ENCODE data around the gene KIAA1217. TPM values are rescaled to one million over a fixed set of nuclear protein-coding genes. Genes with fewer than 3 reads are reported as not detected.

The KIAA1217 gene
- total RNA-seq, 2 donors from 2014 or later = 92.5 to 188 TPM

DNA sequence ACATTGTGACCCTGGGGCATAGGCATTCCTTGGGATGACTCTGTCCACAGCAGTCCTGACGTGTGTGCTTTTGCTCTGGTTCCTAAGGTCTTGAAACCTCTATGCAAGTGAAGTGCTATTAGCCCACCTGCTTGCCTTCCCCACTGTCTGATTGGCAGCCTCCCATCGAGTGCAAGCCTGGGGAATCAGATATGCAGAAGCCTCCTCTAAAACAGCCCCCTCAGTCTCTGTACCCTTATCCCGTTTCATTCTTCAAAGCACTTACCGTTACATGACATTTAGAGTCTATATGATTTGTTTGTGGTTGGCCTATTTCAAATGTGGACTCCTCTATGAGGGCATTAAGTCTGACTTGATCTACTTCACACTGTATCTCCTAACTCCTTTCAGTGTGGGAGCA is 4.3 kb downstream of the KIAA1217 start:
- Histone ChIP-seq H3K9me3 (no peaks in the 10 kb centered on the region), H3K4me1 (replicated peaks) (no peaks in the 10 kb centered on the region), H3K27ac (no peak overlapping the region), H3K36me3 (no peaks in the 10 kb centered on the region), H3K4me3 (no peak overlapping the region), H3K27me3 (replicated peaks; ENCODE audit: insufficient read depth) (no peaks in the 10 kb centered on the region)
- DNase-seq (ENCODE audit: low spot score) = no peak
- intact Hi-C loops (cut with DNase I) = no loop called here
- TF ChIP-seq POLR2AphosphoS5 (IDR thresholded peaks at IDR 0.05) = no peak
- no peak for TF ChIP-seq POLR2A (IDR thresholded peaks at IDR 0.05)
- TF ChIP-seq, protein P1, sequence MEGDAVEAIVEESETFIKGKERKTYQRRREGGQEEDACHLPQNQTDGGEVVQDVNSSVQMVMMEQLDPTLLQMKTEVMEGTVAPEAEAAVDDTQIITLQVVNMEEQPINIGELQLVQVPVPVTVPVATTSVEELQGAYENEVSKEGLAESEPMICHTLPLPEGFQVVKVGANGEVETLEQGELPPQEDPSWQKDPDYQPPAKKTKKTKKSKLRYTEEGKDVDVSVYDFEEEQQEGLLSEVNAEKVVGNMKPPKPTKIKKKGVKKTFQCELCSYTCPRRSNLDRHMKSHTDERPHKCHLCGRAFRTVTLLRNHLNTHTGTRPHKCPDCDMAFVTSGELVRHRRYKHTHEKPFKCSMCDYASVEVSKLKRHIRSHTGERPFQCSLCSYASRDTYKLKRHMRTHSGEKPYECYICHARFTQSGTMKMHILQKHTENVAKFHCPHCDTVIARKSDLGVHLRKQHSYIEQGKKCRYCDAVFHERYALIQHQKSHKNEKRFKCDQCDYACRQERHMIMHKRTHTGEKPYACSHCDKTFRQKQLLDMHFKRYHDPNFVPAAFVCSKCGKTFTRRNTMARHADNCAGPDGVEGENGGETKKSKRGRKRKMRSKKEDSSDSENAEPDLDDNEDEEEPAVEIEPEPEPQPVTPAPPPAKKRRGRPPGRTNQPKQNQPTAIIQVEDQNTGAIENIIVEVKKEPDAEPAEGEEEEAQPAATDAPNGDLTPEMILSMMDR (IDR thresholded peaks at IDR 0.05) = no peak
- WGBS = 55% methylated on average over 4 of the region's 4 CpGs

DNA sequence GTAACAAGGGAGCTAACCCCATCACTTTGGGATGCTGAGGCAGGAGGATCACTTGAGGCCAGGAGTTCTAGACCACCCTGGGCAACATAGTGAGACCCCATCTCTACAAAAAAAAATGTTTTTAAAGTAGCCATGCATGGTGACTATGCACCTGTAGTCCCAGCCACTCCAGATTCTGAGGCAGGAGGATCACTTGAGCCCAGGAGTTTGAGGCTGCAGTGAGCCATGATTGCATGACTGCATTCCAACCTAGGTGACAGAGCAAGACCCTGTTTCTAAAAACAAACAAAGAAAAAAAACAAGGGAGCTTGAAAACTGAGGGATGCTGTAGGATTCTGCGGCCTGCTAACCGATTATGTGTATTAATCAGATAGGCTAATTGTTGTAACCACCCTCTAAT is 4.9 kb downstream of the KIAA1217 start:
- Histone ChIP-seq H3K4me3 (no peak overlapping the region), H3K27ac (no peak overlapping the region), H3K27me3 (replicated peaks; ENCODE audit: insufficient read depth) (no peaks in the 10 kb centered on the region), H3K36me3 (no peaks in the 10 kb centered on the region), H3K9me3 (no peaks in the 10 kb centered on the region), H3K4me1 (replicated peaks) (no peaks in the 10 kb centered on the region)
- no peak for DNase-seq (ENCODE audit: low spot score)
- TF ChIP-seq, protein P1 (IDR thresholded peaks at IDR 0.05) = no peak
- TF ChIP-seq POLR2AphosphoS5 (IDR thresholded peaks at IDR 0.05) = no peak
- intact Hi-C loops (cut with DNase I) = no loop called here
- WGBS = 90% methylated on average over 2 of the region's 2 CpGs

DNA sequence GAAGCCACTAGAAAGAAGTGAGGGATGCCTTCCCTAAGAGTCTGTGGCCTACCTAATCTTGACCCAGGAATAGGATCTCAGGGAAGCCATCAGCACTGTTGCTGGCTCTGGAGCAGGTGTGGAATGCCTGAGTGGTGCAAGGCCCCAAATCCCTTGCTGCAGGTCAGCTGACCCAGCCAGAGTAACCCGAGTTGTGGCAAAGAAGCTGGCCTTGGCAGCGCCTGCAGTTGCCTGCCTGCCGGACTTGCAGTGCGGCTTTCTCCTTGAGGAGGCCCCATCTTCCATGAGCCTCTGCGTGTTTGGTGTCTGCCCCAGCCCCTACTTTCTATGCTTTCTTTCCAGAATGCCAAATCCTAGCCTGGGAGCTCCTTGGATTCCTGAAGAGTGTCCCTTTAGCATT is 5.8 kb downstream of the KIAA1217 start:
- TF ChIP-seq POLR2A (IDR thresholded peaks at IDR 0.05) (no peak), POLR2AphosphoS5 (IDR thresholded peaks at IDR 0.05) (no peak)
- TF ChIP-seq, protein P1 (IDR thresholded peaks at IDR 0.05) = no peak
- Histone ChIP-seq H3K36me3 (no peaks in the 10 kb centered on the region), H3K9me3 (no peaks in the 10 kb centered on the region), H3K27me3 (replicated peaks; ENCODE audit: insufficient read depth) (no peaks in the 10 kb centered on the region), H3K27ac (peak overlapping the region; percentile 6 to 18), H3K4me1 (replicated peaks) (no peaks in the 10 kb centered on the region), H3K4me3 (no peak overlapping the region)
- intact Hi-C loops (cut with DNase I) = no loop called here
- no peak for DNase-seq (ENCODE audit: low spot score)
- 44% methylated on average over 5 of the region's 5 CpGs for WGBS

DNA sequence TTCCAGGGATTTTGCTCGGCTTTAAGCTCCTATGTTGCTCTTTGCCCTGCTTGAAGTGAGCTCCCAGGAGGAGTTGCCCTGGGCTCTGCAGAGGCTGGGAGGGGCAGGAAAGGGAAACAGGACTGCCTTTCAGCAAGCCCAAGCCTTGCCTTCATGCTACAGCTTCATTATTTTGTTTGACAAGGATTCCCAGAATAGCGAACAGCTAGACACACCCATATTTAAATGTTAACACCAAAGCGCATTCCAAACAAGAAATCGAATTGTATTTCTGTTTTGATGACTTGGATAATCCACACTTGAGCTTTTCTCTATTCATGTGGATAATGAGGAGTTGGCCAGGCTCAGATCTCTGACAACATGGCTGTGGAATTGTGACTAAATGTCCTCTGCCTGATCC is 6.3 kb downstream of the KIAA1217 start:
- Histone ChIP-seq H3K27me3 (replicated peaks; ENCODE audit: insufficient read depth) (no peaks in the 10 kb centered on the region), H3K36me3 (no peaks in the 10 kb centered on the region), H3K27ac (peak overlapping the region in 1 of 2 donors; percentile 18), H3K4me3 (no peak overlapping the region), H3K9me3 (no peaks in the 10 kb centered on the region), H3K4me1 (replicated peaks) (no peaks in the 10 kb centered on the region)
- WGBS = 38% methylated on average over 4 of the region's 4 CpGs
- DNase-seq (ENCODE audit: low spot score) = no peak
- TF ChIP-seq POLR2A (IDR thresholded peaks at IDR 0.05) (no peak), POLR2AphosphoS5 (IDR thresholded peaks at IDR 0.05) (no peak)
- TF ChIP-seq, protein P1 (IDR thresholded peaks at IDR 0.05) = no peak
- intact Hi-C loops (cut with DNase I) = no loop called here

DNA sequence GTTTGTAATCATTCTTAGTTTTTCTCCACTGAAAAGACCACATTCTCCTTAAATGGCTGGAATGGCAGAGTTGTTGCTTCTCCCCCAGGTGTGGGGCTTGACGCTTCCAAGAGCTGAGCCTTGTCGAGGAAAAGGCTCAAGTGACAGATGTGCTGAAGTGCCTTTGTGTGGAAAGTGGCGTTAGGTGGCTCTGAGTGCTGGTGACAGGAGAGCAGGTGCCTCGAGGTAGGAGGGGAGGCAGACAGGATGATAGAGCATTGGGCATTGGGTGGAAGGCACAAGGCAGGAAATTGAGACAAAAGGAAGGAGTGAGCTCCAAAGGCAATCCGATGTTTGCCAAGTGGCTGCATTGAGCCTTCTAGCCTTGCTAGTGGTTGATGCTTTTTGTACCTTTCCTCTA is 6.7 kb downstream of the KIAA1217 start:
- TF ChIP-seq, protein P1 (IDR thresholded peaks at IDR 0.05) = no peak
- TF ChIP-seq POLR2AphosphoS5 (IDR thresholded peaks at IDR 0.05) (no peak), POLR2A (IDR thresholded peaks at IDR 0.05) (no peak)
- Histone ChIP-seq H3K27ac (no peak overlapping the region), H3K36me3 (no peaks in the 10 kb centered on the region), H3K27me3 (replicated peaks; ENCODE audit: insufficient read depth) (no peaks in the 10 kb centered on the region), H3K4me1 (replicated peaks) (no peaks in the 10 kb centered on the region), H3K9me3 (no peaks in the 10 kb centered on the region), H3K4me3 (no peak overlapping the region)
- intact Hi-C loops (cut with DNase I) = no loop called here
- whole genome bisulfite sequencing = 58% methylated on average over 5 of the region's 5 CpGs
- DNase-seq (ENCODE audit: low spot score) = no peak

Measured in prostate gland (tissue), 2 donors.